ENCODE measurements around the gene SLC8A1. TPM values are rescaled to one million over a fixed set of nuclear protein-coding genes. Genes with fewer than 3 reads are reported as not detected.

SLC8A1 gene
- total RNA-seq, 2 donors from 2014 or later, result 23.2 to 28.2 TPM

- TF ChIP-seq CTCF (IDR thresholded peaks at IDR 0.05) (no peak), POLR2AphosphoS5 (IDR thresholded peaks at IDR 0.05) (no peak), POLR2A (IDR thresholded peaks at IDR 0.05) (no peak)
- intact Hi-C loops (cut with DNase I), result no loop called here
- no peak overlapping the region for H3K27ac ChIP-seq
- H3K9me3 ChIP-seq, result no peaks in the 10 kb centered on the region
- DNase-seq (ENCODE audit: low spot score), result no peak
- no peak overlapping the region for H3K4me3 ChIP-seq
- no peaks in the 10 kb centered on the region for H3K4me1 ChIP-seq (replicated peaks)
- H3K36me3 ChIP-seq, result no peaks in the 10 kb centered on the region
- 74% methylated on average over 3 of the region's 3 CpGs for WGBS
- no peaks in the 10 kb centered on the region for H3K27me3 ChIP-seq (replicated peaks; ENCODE audit: insufficient read depth)
Observed at GRCh38 chr2:40330096-40330495, 121.8 kb downstream of the SLC8A1 start.

GRCh38 chr2:40329739-40330030, 122.2 kb downstream of the SLC8A1 start:
- DNase-seq (ENCODE audit: low spot score), result no peak
- no peaks in the 10 kb centered on the region for H3K36me3 ChIP-seq
- intact Hi-C loops (cut with DNase I), result no loop called here
- WGBS, result 50% methylated on average over 1 of the region's 1 CpG
- H3K4me1 ChIP-seq (replicated peaks), result no peaks in the 10 kb centered on the region
- H3K27ac ChIP-seq, result no peak overlapping the region
- no peaks in the 10 kb centered on the region for H3K9me3 ChIP-seq
- TF ChIP-seq POLR2A (IDR thresholded peaks at IDR 0.05) (no peak), POLR2AphosphoS5 (IDR thresholded peaks at IDR 0.05) (no peak), CTCF (IDR thresholded peaks at IDR 0.05) (no peak)
- H3K4me3 ChIP-seq, result no peak overlapping the region
- H3K27me3 ChIP-seq (replicated peaks; ENCODE audit: insufficient read depth), result no peaks in the 10 kb centered on the region

- DNase-seq (ENCODE audit: low spot score), result no peak
- intact Hi-C loops (cut with DNase I), result no loop called here
Observed at GRCh38 chr2:40325116-40325515, 126.8 kb downstream of the SLC8A1 start.

GRCh38 chr2:40324656-40325055, 127.2 kb downstream of the SLC8A1 start:
- H3K36me3 ChIP-seq, result no peaks in the 10 kb centered on the region
- H3K9me3 ChIP-seq, result no peaks in the 10 kb centered on the region
- no peaks in the 10 kb centered on the region for H3K27me3 ChIP-seq (replicated peaks; ENCODE audit: insufficient read depth)
- DNase-seq (ENCODE audit: low spot score), result no peak
- TF ChIP-seq CTCF (IDR thresholded peaks at IDR 0.05), result no peak
- no peak for TF ChIP-seq POLR2AphosphoS5 (IDR thresholded peaks at IDR 0.05)
- TF ChIP-seq POLR2A (IDR thresholded peaks at IDR 0.05), result no peak
- no peak overlapping the region for H3K27ac ChIP-seq
- intact Hi-C loops (cut with DNase I), result no loop called here
- H3K4me1 ChIP-seq (replicated peaks), result no peaks in the 10 kb centered on the region
- 87% methylated on average over 1 of the region's 1 CpG for WGBS
- H3K4me3 ChIP-seq, result no peak overlapping the region

More at GRCh38 chr2:40325116-40325515, 126.8 kb downstream of the SLC8A1 start:
- no peak overlapping the region for H3K4me3 ChIP-seq
- H3K27ac ChIP-seq, result no peak overlapping the region
- H3K27me3 ChIP-seq (replicated peaks; ENCODE audit: insufficient read depth), result no peaks in the 10 kb centered on the region
- no peak for TF ChIP-seq POLR2A (IDR thresholded peaks at IDR 0.05)
- TF ChIP-seq POLR2AphosphoS5 (IDR thresholded peaks at IDR 0.05), result no peak
- no peak for TF ChIP-seq CTCF (IDR thresholded peaks at IDR 0.05)
- H3K4me1 ChIP-seq (replicated peaks), result no peaks in the 10 kb centered on the region
- H3K9me3 ChIP-seq, result no peaks in the 10 kb centered on the region
- H3K36me3 ChIP-seq, result no peaks in the 10 kb centered on the region

- H3K9me3 ChIP-seq, result no peaks in the 10 kb centered on the region
- no peak overlapping the region for H3K4me3 ChIP-seq
- TF ChIP-seq CTCF (IDR thresholded peaks at IDR 0.05) (no peak), POLR2A (IDR thresholded peaks at IDR 0.05) (no peak), POLR2AphosphoS5 (IDR thresholded peaks at IDR 0.05) (no peak)
- no peaks in the 10 kb centered on the region for H3K36me3 ChIP-seq
- H3K27me3 ChIP-seq (replicated peaks; ENCODE audit: insufficient read depth), result no peaks in the 10 kb centered on the region
- H3K27ac ChIP-seq, result no peak overlapping the region
- 94% methylated on average over 2 of the region's 2 CpGs for WGBS
- no peak for DNase-seq (ENCODE audit: low spot score)
- no peaks in the 10 kb centered on the region for H3K4me1 ChIP-seq (replicated peaks)
- intact Hi-C loops (cut with DNase I), result no loop called here
Observed at GRCh38 chr2:40321822-40322221, 130.1 kb downstream of the SLC8A1 start.
